BJ (cell line): ENCODE results near the gene SNX9. TPM values are rescaled to one million over a fixed set of nuclear protein-coding genes. Genes with fewer than 3 reads are reported as not detected.
"Not testable (repeated sequence)": the region's sequence is repeated elsewhere in the genome, so short reads cannot be mapped to it uniquely, and the experiment has no call there.

ENCODE experiments used
- CTCF ChIA-PET: fragments of 350-600 bp; formaldehyde crosslinking; extraction: SDS; loops from one replicate; lab custom pipeline; 2021; ENCODE audit warnings: antibody characterized with exemption, inconsistent platforms; lab: Yijun Ruan, JAX
- POLR2A ChIA-PET: fragments of 300-600 bp; sonication (Branson Sonifier 250); formaldehyde crosslinking; extraction: SDS; loops from one replicate; lab custom pipeline; 2021; ENCODE audit warnings: antibody characterized with exemption; lab: Charles Lee
- DNase-seq: peaks from one replicate; pipeline ENCODE4 v3.0.0-alpha.2; 2011; ENCODE audit warnings: low read depth
- H3K27me3 ChIP-seq: 2 replicates; pipeline ENCODE4 v1.6.0; 2011; ENCODE audit warnings: low read length; ENCODE audit not compliant: control insufficient read depth, insufficient read depth
- H3K36me3 ChIP-seq: 2 replicates; pipeline ENCODE4 v1.5.1; 2011; ENCODE audit warnings: low read length; ENCODE audit not compliant: control insufficient read depth, insufficient read depth
- H3K4me3 ChIP-seq: 2 replicates; pipeline ENCODE4 v1.5.1; 2011; ENCODE audit warnings: low read depth, mild to moderate bottlenecking, control low read depth, low read length
- CTCF ChIP-seq: IDR thresholded peaks from 2 replicates; pipeline ENCODE4 v1.5.1; 2011; ENCODE audit warnings: low read depth, mild to moderate bottlenecking, control low read depth, inconsistent platforms, low read length, moderate library complexity; ENCODE audit not compliant: insufficient read depth
- polyA plus RNA-seq: library from polyadenylated mRNA; depleted of rRNA; stranded (reverse); fragments of >200 nt; gene quantifications from 2 replicates; pipeline ENCODE4 v1.2.3, GENCODE V29; 2011

Gene SNX9
- polyA plus RNA-seq, 1 experiment = 75.1 TPM

DNA sequence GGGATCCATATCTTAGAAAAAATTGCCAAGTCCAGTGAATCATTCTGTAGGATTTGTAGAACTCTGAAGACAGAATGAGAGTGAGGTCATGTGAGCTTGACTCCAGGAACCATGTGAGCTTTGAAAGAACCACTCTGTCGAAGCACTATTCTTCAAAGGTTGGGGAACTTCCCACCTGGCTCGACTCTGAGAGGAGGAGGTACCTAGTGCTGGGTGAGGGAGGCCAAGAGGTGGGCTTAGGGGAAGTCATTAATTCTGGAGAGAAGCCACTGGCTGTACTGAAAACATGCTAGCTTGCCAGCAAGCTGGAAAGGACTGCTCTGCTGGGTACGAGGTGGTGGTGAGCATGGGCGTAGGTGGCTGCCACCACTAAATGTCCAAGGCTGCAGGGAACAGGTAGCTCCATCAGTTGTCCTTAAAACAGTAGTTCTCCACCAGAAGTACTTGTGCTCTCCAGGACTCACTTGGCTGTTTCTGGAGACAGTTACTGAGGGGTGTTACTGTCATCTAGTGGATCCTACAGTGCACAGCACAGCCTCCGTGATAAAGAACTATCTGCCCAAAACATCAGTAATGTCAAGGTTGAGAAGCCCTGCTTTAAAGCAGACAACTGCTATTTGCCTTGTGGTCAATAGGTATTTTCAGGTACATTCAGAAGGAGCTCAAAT lies 124.0 kb downstream of the SNX9 start:
- ChIA-PET POLR2A (interaction anchor here (0.5 kb wide), 1 partner anchor 231 kb away, joined by 5 read pairs; no protein-coding TSS in a partner anchor), CTCF (interaction anchor here (0.6 to 3.2 kb wide), 9 partner anchors 9 to 632 kb away, joined by 3 to 13 read pairs (median 3); no protein-coding TSS in a partner anchor)
- H3K4me3 ChIP-seq = no peak overlapping the region
- peak; percentile 48 for TF ChIP-seq CTCF
- no peaks in the 10 kb centered on the region for H3K27me3 ChIP-seq
- H3K36me3 ChIP-seq = peaks cover 20% of the 10 kb centered on the region
- no peak for DNase-seq

- H3K27me3 ChIP-seq, H3K36me3 ChIP-seq, DNase-seq, POLR2A ChIA-PET, CTCF ChIA-PET, H3K4me3 ChIP-seq: not testable (repeated sequence)
Observed at GRCh38 chr6:157950899-157951298, 127.9 kb downstream of the SNX9 start.

- CTCF ChIA-PET = interaction anchor here (1.2 kb wide), 1 partner anchor 121 kb away, joined by 3 read pairs; no protein-coding TSS in a partner anchor
- no peak overlapping the region for H3K4me3 ChIP-seq
- POLR2A ChIA-PET = no interaction called here
- DNase-seq = no peak
- TF ChIP-seq CTCF = no peak
- H3K36me3 ChIP-seq = no peaks in the 10 kb centered on the region
- no peaks in the 10 kb centered on the region for H3K27me3 ChIP-seq
Observed at GRCh38 chr6:157951828-157952227, 128.8 kb downstream of the SNX9 start.

- ChIA-PET CTCF (interaction anchor here (2.1 kb wide), 1 partner anchor 119 kb away, joined by 10 read pairs; no protein-coding TSS in a partner anchor), POLR2A (no interaction called here)
- Histone ChIP-seq H3K4me3 (no peak overlapping the region), H3K36me3 (no peaks in the 10 kb centered on the region), H3K27me3 (no peaks in the 10 kb centered on the region)
- no peak for TF ChIP-seq CTCF
- DNase-seq = no peak
Observed at GRCh38 chr6:157952861-157953351, 129.9 kb downstream of the SNX9 start.

DNA sequence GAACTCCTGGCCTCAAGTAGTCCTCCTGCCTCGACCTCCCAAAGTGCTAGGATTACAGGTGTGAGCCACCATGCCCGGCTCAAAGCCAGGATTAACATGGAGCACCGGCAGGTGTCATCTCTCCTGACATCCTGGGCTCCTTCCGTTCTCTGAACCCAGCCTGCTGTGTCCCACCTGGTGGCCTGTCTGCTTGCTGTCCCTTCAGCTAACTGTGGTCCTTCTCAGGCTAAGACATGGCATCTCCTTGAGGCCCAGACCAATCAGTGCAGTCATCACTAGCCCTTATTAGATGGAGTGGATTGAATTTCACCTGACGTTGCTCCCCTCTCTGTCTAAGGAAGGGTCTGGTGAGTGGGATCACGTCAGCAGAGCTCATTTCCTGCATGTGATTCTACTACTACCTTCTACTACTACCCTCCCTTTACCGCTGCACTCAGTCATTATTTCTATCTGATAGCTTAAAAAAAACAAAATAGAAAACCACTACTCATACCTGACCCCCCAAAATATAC lies 130.6 kb downstream of the SNX9 start:
- no peak for TF ChIP-seq CTCF
- no peaks in the 10 kb centered on the region for H3K27me3 ChIP-seq
- POLR2A ChIA-PET = no interaction called here
- H3K4me3 ChIP-seq = no peak overlapping the region; the same call in 1 of the 2 replicates
- no peaks in the 10 kb centered on the region for H3K36me3 ChIP-seq
- CTCF ChIA-PET = interaction anchor here (2.1 kb wide), 1 partner anchor 118 kb away, joined by 10 read pairs; no protein-coding TSS in a partner anchor
- no peak for DNase-seq
